Stimulated activated CD4-positive, alpha-beta T cell treated with anti-CD3 and anti-CD28 coated beads, Interleukin-2, amount 100 ng/mL, for 48 hours (primary cell): ENCODE measurements around the gene XKR7.
"Not testable (repeated sequence)": the region's sequence is repeated elsewhere in the genome, so short reads cannot be mapped to it uniquely, and the experiment has no call there.

ENCODE experiments used
- DNase-seq, 2 donors: peaks; one replicate each; pipeline ENCODE4 v3.0.0-alpha.2; 2020

Gene XKR7, protein sequence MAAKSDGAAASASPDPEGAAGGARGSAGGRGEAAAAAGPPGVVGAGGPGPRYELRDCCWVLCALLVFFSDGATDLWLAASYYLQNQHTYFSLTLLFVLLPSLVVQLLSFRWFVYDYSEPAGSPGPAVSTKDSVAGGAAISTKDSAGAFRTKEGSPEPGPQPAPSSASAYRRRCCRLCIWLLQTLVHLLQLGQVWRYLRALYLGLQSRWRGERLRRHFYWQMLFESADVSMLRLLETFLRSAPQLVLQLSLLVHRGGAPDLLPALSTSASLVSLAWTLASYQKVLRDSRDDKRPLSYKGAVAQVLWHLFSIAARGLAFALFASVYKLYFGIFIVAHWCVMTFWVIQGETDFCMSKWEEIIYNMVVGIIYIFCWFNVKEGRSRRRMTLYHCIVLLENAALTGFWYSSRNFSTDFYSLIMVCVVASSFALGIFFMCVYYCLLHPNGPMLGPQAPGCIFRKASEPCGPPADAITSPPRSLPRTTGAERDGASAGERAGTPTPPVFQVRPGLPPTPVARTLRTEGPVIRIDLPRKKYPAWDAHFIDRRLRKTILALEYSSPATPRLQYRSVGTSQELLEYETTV

DNA sequence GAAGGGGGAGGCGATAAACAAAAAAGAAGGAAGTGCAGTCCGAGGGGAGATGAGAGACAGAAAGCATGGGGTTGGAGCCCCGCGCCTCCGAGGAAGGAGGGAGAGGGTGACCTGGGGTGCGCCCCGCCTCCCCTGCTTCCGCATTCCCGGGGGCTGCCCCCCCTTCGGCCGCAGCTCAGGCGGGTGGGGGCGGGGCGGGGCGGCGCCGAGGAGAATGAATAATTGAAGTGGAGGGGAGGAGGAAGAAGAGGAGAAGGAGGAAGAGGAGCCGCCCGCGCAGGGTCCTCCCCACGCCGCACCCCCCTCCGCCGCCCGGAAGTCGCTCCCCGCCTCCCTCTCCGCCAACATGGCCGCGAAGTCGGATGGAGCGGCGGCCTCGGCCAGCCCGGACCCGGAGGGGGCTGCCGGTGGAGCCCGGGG is at the start of gene XKR7:
Gene XKR7 (plus strand): TSS at position 322 of the 420 bp plus-strand sequence. CDS start 25 bp downstream, at position 347.
- no peak for DNase-seq

DNA sequence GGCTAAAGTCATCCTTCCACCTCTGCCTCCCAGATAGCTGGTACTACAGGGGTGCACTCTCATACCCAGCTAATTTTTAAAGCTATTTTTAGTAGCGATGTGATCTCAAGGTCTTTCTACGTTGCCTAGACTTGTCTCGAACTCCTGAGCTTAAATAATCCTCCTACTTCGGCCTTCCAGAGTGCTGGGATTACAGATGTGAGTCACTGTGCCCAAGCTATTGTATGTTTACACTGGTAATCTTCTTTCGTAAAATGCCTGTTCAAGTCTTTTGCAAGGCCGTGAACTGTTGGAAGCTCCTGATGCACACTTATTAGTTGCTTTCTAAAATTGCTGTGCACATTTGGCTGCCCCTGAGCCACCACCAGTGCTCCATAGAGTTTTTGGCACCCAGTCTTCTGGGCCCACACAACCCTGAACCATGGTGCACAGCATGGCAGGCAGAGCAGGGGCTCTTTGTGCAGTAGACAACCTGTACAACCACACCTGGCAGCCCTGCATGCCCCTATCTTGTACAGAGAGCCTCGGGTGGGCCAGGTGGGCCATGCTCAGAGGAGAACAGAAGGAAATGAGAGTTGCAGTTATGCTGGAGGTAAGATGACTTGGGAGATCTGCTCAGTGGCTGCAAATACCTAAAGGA is 49.4 kb upstream of the XKR7 start:
- DNase-seq: no peak

DNA sequence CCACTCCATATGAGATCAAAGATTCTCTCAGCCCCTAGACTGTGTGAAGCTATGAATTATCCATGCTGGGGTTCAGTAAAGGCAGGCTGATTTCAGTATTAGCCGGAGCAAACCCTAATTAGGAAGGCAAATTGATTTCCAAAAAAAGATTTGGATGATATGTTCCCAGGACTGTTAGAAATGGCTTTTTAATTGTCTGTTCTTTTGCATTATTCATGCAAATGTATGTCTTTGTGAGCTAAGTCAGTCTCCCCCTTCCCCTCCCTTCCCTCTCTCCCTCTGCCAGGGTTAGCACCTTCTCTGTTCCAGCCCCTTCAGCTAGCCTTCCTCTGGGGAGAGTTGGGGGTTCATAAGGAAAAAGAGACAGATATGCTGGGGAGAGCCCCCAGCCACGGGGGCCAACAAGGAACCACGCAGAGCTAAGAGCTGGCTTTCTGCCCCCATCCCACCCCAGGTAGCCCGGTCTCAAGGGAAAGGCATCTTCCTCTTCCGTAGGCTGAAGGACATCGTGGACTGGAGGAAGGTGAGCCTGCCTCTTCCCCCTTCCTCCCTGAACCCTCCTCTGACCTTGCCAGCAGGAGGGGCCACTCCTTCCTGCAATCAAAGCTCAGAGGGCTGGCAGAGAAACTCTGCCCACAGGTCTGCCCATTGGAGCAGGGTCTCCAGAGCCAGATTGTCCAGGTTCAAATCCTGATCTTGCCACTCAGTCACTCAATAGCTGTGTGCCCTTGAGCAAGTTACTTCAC is 48.4 kb upstream of the XKR7 start:
- no peak for DNase-seq

DNA sequence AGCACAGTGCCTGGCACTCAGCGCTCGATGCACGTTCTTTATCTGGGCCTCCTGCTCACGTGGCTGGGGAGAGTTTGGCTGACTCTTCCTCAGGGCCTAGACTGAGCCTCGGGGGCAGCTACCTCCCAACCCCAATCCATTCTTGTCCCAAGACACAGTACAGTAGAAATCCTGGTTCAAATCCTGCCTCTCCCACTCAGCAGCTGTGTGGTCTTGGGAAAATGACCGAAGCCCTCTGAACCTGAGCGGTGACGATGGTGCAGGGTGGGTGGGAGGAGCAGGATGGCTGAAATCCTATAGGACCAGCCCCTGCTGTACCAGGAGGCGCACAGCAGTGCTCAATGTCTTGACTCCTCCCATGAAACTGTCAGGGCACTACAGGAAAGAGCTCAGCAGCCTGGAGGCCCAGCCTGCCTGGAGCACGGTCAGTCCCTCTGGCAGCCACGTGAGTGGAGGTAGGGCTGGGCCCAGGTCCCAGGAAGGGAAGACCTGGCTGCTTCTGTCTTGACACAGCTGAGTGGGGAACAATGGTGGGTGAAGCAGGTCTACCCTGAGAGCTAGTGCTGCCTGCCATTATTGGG is 47.6 kb upstream of the XKR7 start:
- no peak for DNase-seq

DNA sequence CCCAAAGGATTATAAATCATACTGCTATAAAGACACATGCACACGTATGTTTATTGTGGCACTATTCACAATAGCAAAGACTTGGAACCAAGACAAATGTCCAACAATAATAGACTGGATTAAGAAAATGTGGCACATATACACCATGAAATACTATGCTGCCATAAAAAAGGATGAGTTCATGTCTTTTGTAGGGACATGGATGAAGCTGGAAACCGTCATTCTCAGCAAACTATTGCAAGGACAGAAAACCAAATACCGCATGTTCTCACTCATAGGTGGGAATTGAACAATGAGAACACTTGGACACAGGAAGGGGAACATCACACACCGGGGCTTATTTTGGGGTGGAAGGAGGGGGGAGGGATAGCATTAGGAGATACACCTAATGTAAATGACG is 46.5 kb upstream of the XKR7 start:
- not testable (repeated sequence) for DNase-seq

DNA sequence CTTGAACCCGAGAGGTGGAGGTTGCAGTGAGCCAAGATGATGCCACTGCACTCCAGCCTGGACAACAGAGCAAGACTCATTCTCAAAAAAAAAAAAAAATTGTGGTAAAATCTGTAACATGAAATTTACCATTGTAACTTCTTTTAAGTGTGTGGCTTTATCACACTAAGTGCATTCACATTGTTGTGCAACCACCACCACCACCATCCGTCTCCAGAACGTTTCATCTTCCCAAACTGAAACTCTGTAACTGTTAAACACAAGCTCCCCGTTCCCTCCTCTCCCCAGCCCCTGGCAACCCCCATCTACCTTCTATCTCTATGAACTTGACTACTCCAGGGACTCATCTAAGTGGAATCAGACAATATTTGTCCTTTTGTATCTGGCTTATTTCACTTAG is 45.8 kb upstream of the XKR7 start:
- no peak for DNase-seq

DNA sequence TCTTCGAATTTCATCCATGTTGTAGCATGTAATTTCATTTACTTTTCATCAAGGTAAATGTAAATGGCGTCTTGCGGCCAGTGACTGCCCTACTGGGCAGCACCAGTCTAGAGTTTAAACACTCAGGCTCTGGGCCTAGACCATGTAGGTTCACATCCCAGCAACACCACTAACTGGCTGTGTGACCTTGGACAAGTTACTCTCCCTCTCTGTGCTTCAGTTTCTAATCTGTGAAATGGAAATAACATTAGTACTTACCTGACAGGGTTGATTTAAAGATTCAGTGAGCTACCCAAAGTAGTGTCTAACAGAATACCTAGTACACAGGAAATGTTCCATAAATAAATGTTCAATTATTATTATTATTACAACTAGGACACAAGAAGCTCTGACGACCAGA is 45.4 kb upstream of the XKR7 start:
- no peak for DNase-seq

DNA sequence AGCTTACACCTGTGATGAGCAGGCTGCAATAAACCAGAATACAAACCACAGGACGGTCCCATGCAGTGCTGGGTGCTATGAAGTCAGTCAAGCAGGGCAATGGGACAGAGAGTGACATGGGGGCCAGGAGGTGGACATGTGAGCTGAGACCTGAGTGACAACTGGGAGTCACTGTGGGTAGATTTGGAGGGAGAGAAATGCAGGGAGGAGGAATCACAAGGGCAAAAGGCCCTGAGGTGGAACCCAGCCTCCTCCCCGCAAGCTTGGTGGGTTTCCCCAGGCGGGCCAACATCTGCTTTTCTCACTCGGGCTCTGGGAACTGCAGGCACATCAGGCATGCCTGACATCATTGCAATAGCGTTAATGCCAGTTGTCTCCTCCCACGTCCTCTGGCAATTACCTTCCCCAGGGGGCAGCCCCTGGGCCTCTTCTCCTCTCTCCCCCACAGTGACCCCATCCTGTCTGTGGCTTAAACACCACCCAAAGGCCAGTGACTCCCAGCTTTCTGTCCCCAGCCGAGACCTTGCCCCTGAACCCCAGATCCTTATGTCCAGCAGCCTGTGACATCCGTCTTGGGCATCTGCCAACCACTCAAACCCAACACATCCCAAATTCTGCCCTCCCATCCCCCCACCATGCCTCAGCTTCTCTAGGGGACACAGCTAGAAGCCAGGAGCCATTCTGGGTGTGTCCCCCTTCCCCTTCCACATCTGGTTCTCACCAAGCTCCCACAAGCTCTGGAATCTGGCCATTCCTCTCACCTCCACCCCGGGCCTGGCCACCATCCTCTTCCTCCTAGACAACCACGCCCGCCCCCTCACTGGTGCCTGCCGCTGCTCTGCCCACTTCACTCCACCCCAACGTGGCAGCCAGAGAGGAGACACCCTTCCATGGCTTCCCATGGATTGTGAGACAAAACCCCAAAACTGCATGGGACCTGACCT is 44.3 kb upstream of the XKR7 start:
- no peak for DNase-seq

DNA sequence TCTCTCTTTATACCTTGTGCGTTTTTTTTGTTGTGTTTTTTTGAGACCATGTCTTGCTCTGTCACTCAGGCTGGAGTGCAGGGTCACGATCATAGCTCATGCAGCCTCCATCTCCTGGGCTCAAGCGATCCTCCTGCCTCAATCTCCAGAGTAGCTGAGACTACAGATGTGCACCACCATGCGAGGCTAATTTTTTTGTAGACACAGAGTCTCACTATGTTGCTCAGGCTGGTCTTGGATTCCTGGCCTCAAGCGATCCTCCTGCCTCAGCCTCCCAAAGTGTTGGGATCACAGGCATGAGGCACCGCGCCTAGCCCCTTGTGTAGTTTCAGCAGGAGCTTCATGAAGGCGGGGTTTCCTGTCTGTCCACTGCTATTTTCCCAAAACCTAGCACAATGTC is 43.4 kb upstream of the XKR7 start:
- DNase-seq: no peak

DNA sequence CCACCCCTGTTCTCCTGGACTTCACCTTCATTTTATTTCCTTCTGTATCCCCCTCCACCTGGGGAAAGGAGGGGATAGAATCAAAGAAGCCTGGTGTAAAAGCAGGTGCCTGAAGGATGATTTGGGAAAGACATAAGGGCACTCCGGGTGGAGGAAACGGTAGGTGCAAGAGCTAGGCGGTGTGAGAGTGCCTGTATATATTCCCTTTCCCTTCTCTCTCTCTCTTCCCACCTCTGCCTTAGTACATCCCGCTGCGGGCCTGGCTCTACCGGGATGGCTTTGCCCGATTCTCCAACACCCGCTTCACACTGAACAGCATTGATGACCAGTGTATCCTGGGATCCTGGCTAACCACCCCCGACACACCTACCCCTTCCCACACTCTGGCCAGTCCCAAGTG is 42.3 kb upstream of the XKR7 start:
- no peak for DNase-seq

DNA sequence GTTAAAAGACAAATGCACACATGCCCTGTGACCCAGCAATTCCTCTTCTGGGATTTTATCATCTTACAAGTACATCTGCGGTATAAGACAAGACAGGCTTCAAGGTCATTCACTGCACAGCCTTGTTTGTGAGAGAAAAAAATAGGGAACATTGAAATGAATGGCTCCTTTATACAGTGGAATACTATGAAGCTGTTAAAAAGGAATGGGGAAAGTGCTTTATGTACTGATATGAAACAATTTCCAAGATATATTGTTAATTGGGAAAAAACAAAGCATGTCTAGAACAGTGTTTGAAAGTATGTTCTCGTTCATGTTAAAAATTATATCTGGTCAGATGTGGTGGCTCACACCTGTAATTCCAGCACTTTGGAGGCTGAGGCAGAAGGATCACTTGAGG is 41.5 kb upstream of the XKR7 start:
- DNase-seq: no peak

DNA sequence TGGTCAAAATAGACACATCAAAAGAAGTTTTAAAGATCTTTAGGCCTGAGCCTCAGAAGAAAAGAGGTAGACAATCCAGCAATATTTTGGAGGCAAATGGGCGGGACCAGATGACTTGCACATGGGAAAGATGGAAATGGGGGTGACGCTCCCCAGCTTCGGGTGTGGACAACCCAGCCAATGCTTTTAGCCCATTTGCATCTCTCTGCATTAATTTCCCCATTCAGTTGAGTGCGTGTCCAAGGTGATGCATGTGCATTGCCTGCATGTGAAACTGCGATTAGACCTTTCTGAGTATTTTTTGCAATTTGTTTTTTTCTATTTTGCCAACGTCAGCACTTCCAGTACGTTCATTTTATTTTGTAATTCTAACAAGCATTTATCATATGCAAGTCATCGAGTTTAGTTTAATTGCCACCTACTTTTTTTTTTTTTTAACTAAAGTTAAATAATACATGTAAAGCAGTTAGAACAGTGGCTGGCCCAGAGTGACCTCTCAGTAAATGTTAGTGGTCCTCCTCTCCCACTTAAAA is 40.3 kb upstream of the XKR7 start:
- DNase-seq: no peak

DNA sequence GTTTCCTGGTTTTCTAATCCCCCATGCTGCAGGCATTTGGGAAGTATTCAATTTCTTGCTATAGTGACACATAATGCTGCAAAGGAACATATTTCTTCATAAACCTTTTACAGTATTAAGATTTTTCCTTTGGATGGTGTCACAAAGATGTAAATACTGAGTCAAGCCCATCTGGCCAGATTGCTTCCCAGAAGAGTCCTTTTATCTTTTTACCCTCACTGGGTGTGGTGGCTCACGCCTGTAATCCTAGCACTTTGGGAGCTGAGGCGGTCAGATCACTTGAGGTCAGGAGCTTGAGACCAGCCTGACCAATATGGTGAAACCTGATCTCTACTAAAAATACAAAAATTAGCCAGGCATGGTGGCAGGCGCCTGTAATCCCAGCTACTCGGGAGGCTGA is 38.3 kb upstream of the XKR7 start:
- DNase-seq: not testable (repeated sequence)

DNA sequence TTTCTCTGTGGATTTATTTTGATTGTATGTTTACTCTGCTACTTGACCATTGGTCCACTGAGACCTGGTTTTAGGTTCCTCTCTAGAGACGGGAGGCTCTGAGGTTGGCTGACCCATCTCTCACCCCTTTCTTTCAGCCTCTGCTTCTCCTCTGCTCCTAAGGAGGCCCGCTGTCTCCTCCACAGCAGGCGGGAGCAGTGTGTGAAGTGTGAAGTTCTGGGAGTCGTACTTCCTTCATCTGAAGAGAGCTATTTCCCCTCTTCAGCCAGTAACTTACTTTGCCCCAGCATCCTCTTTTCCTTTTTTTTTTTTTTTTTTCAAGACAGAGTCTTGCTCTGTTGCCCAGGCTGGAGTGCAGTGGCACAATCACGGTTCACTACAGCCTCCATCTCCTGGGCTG is 37.2 kb upstream of the XKR7 start:
- DNase-seq: no peak

DNA sequence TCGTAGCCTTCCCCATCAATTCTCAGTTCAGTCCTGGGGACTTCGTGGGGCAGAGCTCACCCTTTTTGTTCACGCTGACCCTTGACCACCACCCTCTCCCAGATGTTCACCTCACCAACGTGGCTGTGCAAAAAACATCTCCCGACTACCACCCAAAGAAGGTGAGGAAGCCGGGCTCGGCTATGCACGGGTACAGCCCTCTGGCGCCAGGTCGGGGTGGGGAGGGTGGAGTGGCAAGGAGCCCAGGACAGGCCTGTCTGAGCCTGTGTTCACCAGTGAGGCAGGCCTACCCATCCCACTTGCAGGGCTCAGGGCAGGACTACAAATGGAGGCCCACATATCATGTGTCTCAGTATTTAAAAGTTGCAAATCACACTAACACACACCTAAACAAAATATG is 34.3 kb upstream of the XKR7 start:
- no peak for DNase-seq

DNA sequence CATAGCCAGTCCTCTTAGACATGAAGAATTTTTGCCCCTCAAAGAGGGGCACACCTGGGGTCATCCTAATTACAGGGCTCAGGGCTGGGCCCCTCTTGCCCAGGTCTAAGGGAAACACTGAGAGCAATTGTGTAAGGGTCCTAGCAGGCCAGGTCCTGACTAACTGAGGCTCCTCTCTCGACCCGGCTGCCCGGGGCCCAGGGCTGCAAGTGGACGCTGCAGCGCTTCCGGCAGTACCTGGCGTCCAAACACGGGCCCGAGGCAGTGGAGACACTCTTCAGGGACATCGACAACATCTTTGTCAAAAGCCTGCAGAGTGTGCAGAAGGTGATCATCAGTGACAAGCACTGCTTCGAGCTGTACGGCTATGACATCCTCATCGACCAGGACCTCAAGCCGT is 33.5 kb upstream of the XKR7 start:
- DNase-seq: no peak

DNA sequence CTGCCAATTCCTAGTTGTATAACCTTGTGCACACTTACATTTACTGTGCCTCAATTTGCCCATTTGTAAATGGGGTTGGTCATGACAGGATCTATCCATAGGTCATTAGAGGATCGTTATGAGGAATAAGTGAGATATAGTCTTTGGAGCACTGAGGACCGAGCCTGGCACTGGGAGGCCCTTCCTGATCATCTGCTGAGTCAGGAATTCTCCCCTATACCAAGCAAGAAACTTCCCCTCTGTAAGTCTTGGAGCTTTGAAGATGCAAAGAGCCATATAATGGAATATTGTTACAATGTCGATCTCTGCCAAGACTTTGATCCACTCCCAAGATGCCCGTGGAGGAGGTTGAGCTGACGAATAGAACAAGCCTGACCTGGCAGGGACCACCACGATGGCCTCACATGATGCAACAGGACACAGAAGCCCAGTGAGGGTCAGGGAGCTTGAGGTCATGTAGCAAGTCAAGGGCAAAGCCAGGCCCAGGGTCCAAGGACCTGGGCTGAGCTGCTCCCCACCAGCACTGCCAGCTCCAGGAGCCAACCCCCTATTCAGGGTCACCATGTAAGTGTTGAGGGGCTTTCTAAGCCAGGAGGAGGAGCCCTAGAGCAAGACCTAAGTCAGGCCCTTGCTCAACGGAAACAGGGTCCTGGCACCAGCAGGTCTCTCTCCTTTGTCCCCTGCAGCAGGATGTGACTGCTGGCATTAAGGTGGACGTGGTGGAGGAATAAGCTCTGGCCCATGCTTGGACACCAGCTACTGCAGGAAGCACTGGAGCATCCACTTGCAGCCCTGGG is 32.8 kb upstream of the XKR7 start:
- DNase-seq: no peak

DNA sequence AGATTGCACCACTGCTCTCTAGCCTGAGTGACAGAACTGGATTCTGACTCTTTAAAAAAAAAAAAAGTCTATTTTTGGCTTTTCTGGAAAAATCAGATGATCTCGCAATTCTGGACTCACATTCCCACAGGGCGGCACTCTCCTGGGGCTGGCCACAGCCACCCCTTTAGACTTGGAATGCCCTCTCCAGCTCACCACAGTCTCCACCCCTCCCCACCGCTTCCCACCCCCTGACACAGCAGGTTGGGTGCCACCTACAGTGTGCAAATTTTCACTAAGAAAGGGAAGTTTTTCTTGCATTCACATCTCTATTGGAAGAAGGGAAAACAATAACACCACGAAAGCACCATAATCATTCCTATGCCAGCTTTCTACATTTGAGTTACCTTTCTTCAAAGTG is 31.5 kb upstream of the XKR7 start:
- no peak for DNase-seq

DNA sequence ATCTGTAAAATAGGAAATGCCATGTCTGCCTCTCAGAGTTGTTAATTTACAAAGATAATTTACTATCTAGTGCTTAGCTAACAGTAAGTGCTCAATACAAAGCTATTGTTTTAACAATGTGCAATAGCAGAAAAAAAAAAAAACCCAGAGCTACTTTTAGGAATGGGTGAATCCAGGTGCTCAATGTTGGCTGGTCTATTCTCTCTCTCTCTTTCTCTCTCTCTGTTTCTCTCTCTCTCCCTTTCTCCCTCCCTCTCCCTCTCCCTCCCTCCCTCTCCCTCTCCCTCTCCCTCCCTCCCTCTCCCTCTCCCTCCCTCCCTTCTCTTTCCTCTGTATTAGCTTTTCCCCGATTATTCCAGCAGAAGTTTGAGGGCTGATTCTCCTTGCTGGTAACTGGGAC is 30.1 kb upstream of the XKR7 start:
- no peak for DNase-seq

DNA sequence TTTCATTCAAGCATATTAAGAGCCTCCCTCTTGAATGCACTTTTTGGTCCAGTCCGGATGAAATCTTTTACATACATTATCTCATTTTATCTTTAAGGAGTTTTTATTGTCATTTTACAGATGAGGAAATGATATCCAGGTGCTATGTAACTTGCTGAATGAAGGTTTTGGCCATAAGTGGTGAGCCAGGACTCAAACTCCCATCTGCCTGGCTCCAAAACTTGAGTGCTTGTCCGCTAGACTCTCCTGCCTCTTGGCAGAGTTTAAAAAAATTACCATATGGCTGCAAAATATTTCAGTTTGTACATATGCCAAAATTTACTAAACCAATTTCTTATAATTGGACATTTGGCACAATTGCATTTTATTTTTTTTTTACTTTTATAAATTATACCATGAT is 28.3 kb upstream of the XKR7 start:
- no peak for DNase-seq

DNA sequence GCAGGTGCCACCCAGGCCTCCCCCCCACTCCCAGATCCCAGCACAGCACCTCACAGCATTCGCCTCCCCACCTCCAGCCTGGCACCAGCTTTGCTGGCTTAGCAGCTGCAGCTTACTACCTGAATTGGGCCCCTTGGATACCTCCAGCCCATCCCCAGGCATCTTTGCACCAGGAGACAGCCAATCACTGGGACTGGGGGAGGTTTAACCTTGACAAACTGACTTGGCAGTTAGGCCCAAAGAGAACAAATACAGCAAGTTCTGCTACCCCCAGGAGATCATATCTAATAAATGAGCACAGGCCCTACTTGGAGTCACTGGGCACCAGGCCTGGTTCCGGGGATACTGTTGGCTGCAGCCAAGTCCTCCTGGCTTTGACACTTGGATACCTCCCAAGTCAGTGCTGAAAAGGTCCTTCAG is 24.9 kb upstream of the XKR7 start:
- no peak for DNase-seq
